ENCODE results near the gene MGP.

Gene MGP

DNA sequence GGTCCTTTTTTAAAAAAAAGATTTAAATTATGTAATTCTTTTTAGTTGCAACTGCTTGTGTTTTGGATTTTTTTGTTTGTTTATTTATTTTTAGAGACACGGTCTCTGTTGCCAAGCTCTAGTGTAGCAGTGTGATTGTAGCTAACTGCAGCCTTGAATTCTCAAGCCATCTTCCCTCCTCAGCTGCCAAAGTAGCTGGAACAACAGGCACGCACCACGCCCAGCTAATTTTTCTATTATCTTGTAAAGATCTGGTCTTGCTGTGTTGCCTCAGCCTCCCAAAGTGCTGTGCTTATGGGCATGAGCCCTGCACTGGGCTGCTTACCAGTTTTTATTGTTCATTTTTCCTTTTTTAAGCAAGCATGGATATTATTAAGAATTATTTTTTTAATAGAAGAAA is 31.7 kb downstream of the MGP start:
- TF ChIP-seq, protein P1, sequence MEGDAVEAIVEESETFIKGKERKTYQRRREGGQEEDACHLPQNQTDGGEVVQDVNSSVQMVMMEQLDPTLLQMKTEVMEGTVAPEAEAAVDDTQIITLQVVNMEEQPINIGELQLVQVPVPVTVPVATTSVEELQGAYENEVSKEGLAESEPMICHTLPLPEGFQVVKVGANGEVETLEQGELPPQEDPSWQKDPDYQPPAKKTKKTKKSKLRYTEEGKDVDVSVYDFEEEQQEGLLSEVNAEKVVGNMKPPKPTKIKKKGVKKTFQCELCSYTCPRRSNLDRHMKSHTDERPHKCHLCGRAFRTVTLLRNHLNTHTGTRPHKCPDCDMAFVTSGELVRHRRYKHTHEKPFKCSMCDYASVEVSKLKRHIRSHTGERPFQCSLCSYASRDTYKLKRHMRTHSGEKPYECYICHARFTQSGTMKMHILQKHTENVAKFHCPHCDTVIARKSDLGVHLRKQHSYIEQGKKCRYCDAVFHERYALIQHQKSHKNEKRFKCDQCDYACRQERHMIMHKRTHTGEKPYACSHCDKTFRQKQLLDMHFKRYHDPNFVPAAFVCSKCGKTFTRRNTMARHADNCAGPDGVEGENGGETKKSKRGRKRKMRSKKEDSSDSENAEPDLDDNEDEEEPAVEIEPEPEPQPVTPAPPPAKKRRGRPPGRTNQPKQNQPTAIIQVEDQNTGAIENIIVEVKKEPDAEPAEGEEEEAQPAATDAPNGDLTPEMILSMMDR (IDR thresholded peaks at IDR 0.05), result no peak
- Mint-ChIP-seq H3K27ac (no peak overlapping the region), H3K27me3 (ENCODE audit: low read depth, poor library complexity) (peaks cover 4% of the 10 kb centered on the region), H3K4me1 (peaks cover 47% of the 10 kb centered on the region), H3K9me3 (peaks cover 33% of the 10 kb centered on the region), H3K4me3 (no peak overlapping the region), H3K36me3 (ENCODE audit: low read depth) (peaks cover 6% of the 10 kb centered on the region)
- DNase-seq, result no peak

DNA sequence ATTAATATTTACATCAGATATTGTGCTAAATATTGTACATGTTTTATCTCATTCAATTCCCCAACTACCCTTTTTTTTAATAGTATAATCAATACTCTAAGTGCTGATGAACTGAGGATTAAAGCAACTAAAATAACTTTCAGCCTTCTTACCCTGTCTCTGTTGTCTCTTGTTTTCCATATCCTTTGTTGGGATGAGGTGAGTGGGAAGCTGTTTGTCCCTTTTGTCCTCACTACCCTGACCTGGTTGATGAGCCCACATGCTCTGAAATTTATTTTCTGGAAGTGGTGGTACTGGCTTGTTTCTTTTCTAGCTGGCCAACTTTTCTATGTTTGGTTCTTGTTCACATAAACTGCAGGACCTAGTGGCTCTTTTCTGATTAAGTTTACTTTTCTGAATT is 32.8 kb downstream of the MGP start:
- peaks cover 58% of the 10 kb centered on the region for H3K4me1 Mint-ChIP-seq
- H3K27ac Mint-ChIP-seq, result peak overlapping the region; percentile 26
- H3K9me3 Mint-ChIP-seq, result peaks cover 22% of the 10 kb centered on the region

DNA sequence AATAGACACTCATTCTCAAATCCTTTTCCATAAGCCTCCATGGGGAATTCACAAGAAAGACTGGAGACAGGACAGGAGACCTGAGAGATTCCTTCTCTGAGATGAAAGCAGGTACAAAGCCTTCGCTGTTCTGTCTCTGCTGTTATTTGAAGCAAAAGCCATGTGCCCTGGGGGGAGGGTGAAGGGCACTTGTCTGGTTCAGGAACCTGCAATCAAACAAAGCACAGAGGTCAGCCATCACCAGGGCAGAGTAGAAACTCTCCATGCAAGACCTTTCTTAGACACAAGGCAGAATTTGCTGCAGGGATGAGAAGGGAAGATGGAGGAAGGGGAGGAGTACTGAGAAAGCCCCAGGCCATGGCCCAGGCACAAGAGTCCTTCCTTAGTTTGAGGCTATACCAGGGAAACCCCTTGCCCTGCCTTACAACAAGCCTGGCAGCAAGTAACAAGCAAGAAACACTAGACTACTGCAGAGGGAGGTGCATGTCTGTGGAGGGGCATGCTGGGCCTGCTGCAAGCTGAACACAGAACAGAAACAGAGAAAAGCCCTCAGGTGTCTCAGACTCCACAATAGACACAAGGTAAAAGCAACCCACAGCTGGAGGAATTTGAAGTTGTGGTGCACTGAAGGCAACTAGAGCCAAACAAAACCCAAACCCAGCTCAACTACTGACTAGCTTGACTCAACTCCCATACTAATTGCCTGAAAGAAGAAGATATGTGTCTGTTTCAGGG is 34.6 kb downstream of the MGP start:
- H3K27ac Mint-ChIP-seq, result peak overlapping the region; percentile 94
- H3K9me3 Mint-ChIP-seq, result peaks cover 4% of the 10 kb centered on the region
- TF ChIP-seq, protein P1 (IDR thresholded peaks at IDR 0.05), result no peak
- no peak overlapping the region for H3K4me3 Mint-ChIP-seq
- no peak for DNase-seq
- H3K27me3 Mint-ChIP-seq (ENCODE audit: low read depth, poor library complexity), result peaks cover 4% of the 10 kb centered on the region
- H3K36me3 Mint-ChIP-seq (ENCODE audit: low read depth), result no peaks in the 10 kb centered on the region
- H3K4me1 Mint-ChIP-seq, result peaks cover 70% of the 10 kb centered on the region

More for the DNA sequence above, 32.8 kb downstream of the MGP start:
- DNase-seq, result no peak
- TF ChIP-seq, protein P1 (IDR thresholded peaks at IDR 0.05), result no peak
- no peak overlapping the region for H3K4me3 Mint-ChIP-seq
- H3K27me3 Mint-ChIP-seq (ENCODE audit: low read depth, poor library complexity), result peaks cover 4% of the 10 kb centered on the region
- peaks cover 6% of the 10 kb centered on the region for H3K36me3 Mint-ChIP-seq (ENCODE audit: low read depth)

DNA sequence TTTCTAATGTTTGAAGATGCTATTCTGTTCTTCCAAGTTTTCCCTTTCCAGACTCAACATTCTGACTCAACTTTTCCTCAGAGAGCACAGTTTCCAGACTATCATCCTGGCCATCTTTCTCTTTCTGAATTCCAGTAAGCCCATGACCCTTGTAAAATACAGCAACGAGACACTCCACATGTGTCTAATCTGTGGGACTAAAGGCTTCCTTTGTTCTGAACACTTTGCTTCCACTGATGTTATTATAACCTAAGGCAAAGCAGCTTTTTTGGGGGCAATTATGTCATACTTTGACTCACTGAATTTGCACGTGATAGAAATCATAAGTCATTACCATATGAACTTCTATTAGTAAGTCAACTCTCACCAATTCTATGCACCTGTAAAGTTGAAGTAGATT is 36.0 kb downstream of the MGP start:
- Mint-ChIP-seq H3K4me3 (no peak overlapping the region), H3K9me3 (no peaks in the 10 kb centered on the region), H3K27me3 (ENCODE audit: low read depth, poor library complexity) (peaks cover 4% of the 10 kb centered on the region), H3K27ac (peak overlapping the region; percentile 83), H3K36me3 (ENCODE audit: low read depth) (no peaks in the 10 kb centered on the region), H3K4me1 (peaks cover 69% of the 10 kb centered on the region)
- DNase-seq, result no peak
- TF ChIP-seq, protein P1 (IDR thresholded peaks at IDR 0.05), result no peak

DNA sequence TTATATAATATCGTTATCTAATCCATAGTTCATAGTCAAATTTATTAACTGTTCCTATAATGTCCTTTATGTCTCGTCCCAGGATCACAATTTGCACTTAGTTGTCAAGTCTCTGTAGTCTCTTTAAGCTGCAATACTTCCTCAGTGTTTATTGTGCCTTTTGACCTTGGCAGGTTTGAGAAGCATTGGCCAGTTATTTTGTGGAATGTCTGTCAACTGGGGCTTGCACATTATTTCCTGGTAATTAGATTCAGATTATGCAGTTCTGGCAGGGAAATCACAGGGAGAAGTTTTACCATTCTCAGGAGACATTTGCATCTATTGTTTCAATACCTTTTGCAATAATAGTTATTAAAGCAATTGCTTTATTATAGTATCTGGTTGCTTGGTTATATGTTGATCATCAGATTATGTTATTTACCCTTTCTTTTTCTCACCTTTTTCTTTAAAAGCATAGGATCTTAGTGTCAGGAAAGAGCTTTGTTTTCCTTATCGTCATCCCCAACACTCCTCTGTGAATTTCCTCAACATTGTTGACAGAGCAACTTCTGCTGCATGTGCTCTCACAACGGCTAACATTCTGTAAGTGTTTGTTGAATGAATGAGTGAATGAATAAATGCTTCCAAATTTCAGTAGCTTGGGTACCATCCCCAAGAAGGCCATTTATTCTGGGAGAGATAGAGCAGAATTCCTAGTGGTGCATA is 38.6 kb downstream of the MGP start:
- Mint-ChIP-seq H3K36me3 (ENCODE audit: low read depth) (no peaks in the 10 kb centered on the region), H3K27ac (no peak overlapping the region), H3K9me3 (no peaks in the 10 kb centered on the region), H3K27me3 (ENCODE audit: low read depth, poor library complexity) (peaks cover 4% of the 10 kb centered on the region), H3K4me3 (no peak overlapping the region), H3K4me1 (peaks cover 49% of the 10 kb centered on the region)
- TF ChIP-seq, protein P1 (IDR thresholded peaks at IDR 0.05), result no peak
- DNase-seq, result no peak

Measured in nephron progenitor cell (in vitro differentiated cells).